ENCODE data around the gene BCAP31.

DNA sequence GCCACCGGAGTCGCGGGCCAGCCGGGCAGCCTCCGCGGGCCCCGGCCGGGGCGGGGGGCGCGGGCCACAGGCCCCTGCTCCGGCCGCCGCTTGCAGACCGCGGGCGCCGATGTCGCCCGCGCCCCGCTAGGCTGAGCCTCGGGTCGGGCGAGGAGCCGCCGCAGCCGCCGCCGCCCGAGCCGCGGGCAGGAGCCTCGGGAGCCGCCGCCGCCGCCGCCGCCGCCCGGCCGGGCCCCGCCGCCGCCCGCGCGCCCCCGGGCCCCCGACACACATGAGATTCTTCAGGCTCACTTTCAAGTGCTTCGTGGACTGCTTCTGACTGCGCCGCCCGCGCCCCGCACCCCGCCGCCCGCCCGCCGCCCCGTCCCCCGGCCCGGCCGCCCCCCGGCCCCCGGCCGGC lies 36.1 kb downstream of the BCAP31 start:
- TF ChIP-seq, protein P1, sequence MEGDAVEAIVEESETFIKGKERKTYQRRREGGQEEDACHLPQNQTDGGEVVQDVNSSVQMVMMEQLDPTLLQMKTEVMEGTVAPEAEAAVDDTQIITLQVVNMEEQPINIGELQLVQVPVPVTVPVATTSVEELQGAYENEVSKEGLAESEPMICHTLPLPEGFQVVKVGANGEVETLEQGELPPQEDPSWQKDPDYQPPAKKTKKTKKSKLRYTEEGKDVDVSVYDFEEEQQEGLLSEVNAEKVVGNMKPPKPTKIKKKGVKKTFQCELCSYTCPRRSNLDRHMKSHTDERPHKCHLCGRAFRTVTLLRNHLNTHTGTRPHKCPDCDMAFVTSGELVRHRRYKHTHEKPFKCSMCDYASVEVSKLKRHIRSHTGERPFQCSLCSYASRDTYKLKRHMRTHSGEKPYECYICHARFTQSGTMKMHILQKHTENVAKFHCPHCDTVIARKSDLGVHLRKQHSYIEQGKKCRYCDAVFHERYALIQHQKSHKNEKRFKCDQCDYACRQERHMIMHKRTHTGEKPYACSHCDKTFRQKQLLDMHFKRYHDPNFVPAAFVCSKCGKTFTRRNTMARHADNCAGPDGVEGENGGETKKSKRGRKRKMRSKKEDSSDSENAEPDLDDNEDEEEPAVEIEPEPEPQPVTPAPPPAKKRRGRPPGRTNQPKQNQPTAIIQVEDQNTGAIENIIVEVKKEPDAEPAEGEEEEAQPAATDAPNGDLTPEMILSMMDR (IDR thresholded peaks at IDR 0.05) = no peak
- TF ChIP-seq POLR2A (IDR thresholded peaks at IDR 0.05) = no peak

Measured in adrenal gland (tissue), 5 donors.